Fibroblast of lung (primary cell): ENCODE measurements around the gene OPRM1.

Experiments used
- CTCF ChIP-seq, 2 donors: IDR thresholded peaks in 1 of 2; conservative IDR thresholded peaks in 1 of 2; 1 replicate in 1 of 2; 2 replicates in 1 of 2; pipeline ENCODE4 v1.5.1; 2011 to 2012; ENCODE audit warnings: low read length in 2 of 2, control low read depth in 1 of 2, inconsistent platforms in 1 of 2, low read depth in 1 of 2, mild to moderate bottlenecking in 1 of 2
- EZH2 ChIP-seq: IDR thresholded peaks from 2 replicates; pipeline ENCODE4 v1.5.1; 2012; ENCODE audit warnings: low read length, control low read depth, mild to moderate bottlenecking; ENCODE audit errors: missing control alignments

- TF ChIP-seq CTCF (conservative IDR thresholded peaks at IDR 0.05 in 1 of 2, IDR thresholded peaks at IDR 0.05 in 1 of 2; ENCODE audit: low read depth in 1 of 2, low read length in 2 of 2) = no peak
- no peak for TF ChIP-seq EZH2
Observed at GRCh38 chr6:154196333-154196885, 157.4 kb downstream of the OPRM1 start.
